ENCODE results near the gene CACNA1G.

- TF ChIP-seq CTCF (IDR thresholded peaks at IDR 0.05) (no peak), POLR2A (IDR thresholded peaks at IDR 0.05) (no peak)
Measured at GRCh38 chr17:50575581-50576210, 15.2 kb downstream of the CACNA1G start.

Data from breast epithelium (tissue), 3 donors.